ENCODE data around the gene TTC31.

Gene TTC31

DNA sequence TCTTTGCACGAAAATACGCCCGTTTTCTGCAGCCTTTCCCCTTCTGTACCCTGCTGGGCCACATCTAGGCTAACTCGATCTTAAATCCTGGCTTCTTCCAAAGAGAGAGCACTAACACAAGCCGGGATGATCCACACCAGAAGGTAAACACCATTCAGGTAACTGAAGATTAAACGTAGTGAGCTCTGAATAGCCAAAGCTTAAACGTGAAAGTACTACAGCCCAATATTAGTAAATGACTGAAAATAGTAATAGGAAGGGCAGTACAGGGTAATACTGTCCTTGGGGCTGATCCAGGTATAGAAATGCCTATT is 10.0 kb upstream of the TTC31 start:
- TF ChIP-seq FOXP2 (optimal IDR thresholded peaks at IDR 0.05; ENCODE audit: borderline replicate concordance, extremely low read depth, extremely low read length, insufficient read depth) (no peak), REST (IDR thresholded peaks at IDR 0.05; ENCODE audit: insufficient read depth in 1 of 2, low read depth in 2 of 2, low read length in 2 of 2) (no peak), POLR2AphosphoS5 (IDR thresholded peaks at IDR 0.05; ENCODE audit: low read depth, low read length) (no peak), SIN3A (IDR thresholded peaks at IDR 0.05; ENCODE audit: borderline replicate concordance, insufficient read depth, low read length) (no peak), TAF1 (IDR thresholded peaks at IDR 0.05; ENCODE audit: borderline replicate concordance, insufficient read depth, low read length) (no peak)

GRCh38 chr2:74474481-74474880 is 8.4 kb upstream of the TTC31 start:
- no peak for TF ChIP-seq REST (IDR thresholded peaks at IDR 0.05; ENCODE audit: insufficient read depth in 1 of 2, low read depth in 2 of 2, low read length in 2 of 2)

GRCh38 chr2:74474899-74475298 is 8.0 kb upstream of the TTC31 start:
- TF ChIP-seq TAF1 (IDR thresholded peaks at IDR 0.05; ENCODE audit: borderline replicate concordance, insufficient read depth, low read length) (no peak), REST (IDR thresholded peaks at IDR 0.05; ENCODE audit: insufficient read depth in 1 of 2, low read depth in 2 of 2, low read length in 2 of 2) (no peak), FOXP2 (optimal IDR thresholded peaks at IDR 0.05; ENCODE audit: borderline replicate concordance, extremely low read depth, extremely low read length, insufficient read depth) (no peak), POLR2AphosphoS5 (IDR thresholded peaks at IDR 0.05; ENCODE audit: low read depth, low read length) (no peak)

- TF ChIP-seq REST (IDR thresholded peaks at IDR 0.05; ENCODE audit: insufficient read depth in 1 of 2, low read depth in 2 of 2, low read length in 2 of 2), result no peak
- TF ChIP-seq POLR2AphosphoS5 (IDR thresholded peaks at IDR 0.05; ENCODE audit: low read depth, low read length), result no peak
- TF ChIP-seq TAF1 (IDR thresholded peaks at IDR 0.05; ENCODE audit: borderline replicate concordance, insufficient read depth, low read length), result no peak
These were observed 1.4 kb upstream of the TTC31 start for GRCh38 chr2:74481431-74481830.

- TF ChIP-seq POLR2AphosphoS5 (IDR thresholded peaks at IDR 0.05; ENCODE audit: low read depth, low read length) (no peak), REST (IDR thresholded peaks at IDR 0.05; ENCODE audit: insufficient read depth in 1 of 2, low read depth in 2 of 2, low read length in 2 of 2) (no peak), FOXP2 (optimal IDR thresholded peaks at IDR 0.05; ENCODE audit: borderline replicate concordance, extremely low read depth, extremely low read length, insufficient read depth) (peak; percentile 0), TAF1 (IDR thresholded peaks at IDR 0.05; ENCODE audit: borderline replicate concordance, insufficient read depth, low read length) (no peak), SIN3A (IDR thresholded peaks at IDR 0.05; ENCODE audit: borderline replicate concordance, insufficient read depth, low read length) (no peak)
These were observed 700 bp upstream of the TTC31 start for GRCh38 chr2:74481961-74482800.

All from PFSK-1 (cell line).